Stimulated activated CD8-positive, alpha-beta memory T cell treated with anti-CD3 and anti-CD28 coated beads, Interleukin-7, amount 100 ng/mL, for 1 hour (primary cell): ENCODE measurements around the gene CUZD1.

ENCODE experiments used
- DNase-seq, 2 donors: peaks; one replicate each; pipeline ENCODE4 v3.0.0-alpha.2; 2020; ENCODE audit warnings: low read depth in 2 of 2

CUZD1 gene

DNA sequence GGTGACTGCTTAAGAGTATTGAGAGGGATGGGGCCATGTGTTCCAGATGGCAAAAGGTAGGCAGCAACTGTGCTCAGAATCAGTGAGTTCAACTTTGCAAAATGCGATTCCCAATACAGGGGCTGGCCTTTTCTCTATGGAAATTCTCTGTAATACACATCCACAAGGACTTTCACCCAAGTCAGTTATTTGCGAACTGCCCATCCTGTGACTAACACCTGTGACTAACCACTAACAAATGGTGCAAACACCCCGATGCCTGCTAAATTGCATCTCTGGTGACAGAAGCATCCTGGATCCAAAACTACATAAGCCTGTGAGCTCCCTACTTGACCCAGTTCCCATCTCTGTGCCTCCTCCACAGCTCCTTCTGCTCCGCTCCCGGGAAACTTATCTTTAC, 9.0 kb upstream of the CUZD1 start:
- no peak for DNase-seq

DNA sequence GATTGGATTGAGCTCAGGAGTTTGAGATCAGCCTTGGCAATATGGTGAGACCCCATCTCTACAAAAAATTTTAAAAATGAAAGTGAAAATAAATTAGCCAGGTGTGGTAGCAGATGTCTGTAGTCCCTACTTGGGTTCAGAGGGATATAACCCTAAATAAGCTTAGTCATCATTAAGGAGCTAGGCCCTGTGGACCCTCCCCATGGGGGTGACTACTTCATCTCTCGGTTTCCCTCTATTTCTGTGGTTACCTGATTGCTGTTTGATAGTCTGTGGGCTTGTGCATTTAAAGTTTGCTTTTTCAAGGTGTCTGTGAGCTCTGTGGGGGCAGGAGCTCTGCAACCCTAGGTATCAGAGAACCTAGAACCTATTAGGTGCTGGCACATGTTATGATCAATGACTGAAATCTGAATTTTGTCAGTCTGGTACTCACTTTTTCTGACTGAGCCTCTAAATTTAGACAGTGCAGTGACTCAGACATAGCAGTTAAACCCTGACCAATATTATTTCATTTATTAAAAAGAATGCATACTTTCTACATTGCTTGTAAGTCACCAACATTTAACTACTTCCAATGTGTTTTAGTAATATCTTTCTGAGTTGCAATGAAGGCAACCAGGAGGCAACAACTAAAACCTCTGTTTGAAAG, 8.1 kb upstream of the CUZD1 start:
- no peak for DNase-seq

DNA sequence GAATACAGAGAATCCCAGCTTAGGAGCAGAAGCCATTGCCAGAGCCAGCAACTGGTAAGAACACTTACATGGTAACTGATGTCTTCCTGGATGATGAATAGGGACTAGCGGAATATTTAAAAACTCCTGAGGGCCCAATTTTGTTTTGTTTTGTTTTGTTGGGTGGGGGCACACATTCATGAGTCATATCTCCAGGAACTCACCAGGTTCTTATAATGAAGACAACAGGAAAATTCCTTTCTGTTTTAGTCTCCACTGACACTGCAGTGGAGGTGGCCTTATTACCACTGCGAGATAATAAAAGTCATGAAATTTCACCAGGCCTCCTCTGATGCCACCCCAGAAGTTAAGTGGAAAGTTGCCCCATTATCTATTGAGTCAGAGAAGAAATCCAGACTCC, 6.6 kb upstream of the CUZD1 start:
- DNase-seq: no peak

DNA sequence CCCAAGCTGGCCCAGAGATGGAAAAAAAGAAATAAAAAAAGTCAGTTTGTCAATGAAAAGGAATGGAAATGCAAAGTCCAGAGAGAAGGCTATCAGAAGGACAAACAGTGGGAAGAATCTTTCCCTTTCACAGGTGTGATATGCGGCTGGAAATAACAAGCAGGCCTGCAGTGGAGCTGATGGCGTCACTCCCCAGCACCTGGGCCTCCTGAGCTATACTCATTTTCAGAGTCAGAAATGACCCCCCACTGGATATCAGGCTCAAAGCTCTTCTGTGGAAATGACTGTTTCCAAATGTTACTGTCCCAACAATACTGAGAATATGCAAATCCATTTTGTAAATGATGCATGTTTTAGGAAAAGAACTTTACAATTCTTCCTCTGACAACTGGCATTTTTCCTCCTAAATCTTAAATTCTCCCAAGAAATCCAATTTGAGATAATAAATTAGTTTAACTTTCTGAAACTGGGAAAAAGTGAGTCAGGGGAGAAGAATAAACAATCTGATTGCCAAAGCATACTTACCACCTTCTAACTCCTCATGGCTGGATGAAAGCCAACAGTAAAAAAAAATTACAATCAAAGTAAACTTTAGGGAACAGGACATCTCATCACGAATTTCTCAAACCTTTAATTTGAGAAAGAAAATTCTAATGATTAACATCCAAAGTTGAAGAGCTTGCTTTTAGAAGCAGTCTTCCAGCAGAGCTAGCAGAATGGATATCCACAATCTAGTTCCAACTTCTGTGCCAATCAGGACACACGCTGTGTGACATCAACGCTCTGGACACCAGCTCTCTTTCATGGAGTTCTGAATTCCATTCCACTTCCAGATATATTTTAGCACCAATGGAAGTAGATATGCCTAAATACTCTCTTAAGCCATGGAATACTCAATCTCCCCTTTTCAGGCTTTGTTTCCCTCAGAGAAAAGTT, 5.3 kb upstream of the CUZD1 start:
- DNase-seq: no peak

DNA sequence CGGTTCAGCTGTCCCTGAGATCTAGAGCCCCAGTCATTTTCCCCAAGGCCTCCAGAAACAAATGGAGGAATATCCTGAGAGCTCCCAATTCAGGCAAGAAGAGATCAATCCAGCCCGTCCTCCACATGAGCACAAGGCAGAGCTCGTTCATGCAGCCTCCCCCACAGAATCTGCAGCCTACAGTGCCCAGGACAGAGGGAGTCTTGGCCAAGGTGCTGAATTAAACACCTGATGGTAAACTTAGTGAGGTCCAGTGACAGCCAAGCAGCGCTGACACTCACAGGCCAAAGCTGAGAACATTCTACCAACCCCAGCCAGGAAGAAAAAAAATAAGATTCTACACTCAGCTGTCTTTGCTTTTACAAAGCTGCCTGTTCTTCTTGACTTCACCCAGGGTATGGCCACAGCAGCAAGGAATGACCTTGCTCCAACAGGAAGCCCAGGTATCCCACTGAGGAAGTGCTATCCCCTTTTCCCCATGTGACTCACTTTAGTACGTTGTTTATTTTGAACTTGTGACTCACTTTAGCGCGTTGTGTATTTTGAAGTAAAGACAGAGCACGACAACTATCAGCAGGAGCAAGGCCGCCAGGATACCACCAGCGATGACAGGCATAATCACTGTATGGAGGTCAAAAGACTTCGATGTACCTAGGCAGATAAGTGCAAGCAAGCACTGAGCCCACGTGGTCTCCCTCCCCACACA, 4.4 kb upstream of the CUZD1 start:
- no peak for DNase-seq

DNA sequence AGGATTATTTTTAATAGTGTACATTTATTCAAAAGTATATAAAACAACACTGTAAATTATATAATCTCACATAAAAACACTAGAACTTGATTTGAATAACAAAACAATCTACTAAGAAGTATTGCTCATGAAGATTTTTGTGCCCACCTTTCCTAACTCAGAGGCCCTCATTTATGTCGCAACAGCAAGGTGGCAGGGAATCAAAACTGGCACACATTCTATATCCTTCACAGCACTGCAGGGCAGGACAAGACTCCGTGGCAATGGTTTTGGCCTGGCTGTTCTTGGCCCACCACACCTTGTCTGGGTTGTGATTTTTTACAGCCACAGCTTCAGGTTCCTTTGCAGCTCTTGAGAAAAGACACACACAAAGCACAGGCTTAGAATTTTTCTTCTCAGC, 3.4 kb upstream of the CUZD1 start:
- no peak for DNase-seq

DNA sequence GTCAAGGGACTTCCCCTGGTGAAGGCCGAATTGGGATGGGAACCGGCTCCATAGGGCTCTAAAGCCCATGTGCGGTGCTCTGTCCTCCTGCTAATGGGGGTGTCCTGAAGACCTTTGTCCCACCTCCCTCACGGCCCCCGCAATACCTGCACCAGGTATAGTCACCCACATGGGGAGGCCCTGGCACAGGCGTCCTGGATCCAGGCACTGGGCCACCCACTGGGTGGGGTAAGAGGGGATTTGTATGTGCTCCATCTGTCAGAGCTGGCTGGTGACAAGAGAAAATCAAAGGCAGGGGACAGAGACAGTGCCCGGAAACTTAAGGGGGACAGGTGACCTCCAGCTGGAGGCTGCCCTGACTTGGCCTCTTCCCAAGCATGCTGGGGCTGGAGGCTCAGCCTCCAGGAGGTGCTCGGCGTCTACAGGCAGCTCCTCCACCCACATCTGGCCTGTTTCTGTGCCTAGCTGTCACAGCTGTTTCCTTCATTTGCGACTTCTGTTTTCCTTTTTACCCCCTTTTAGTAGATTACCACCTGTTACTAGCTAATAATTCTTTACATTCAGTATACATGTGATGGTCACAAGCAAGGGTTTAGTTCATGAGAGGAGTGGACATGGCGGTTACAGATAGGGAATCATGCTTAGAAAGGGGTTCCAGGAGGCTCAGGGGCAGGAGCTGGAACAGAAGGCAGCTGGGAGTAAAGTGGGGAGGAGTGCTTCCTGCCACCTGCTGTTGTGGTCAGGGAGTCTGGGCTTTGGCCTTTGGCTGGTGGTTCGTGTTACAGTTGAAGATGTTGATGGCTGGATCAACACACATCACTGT, 2.3 kb upstream of the CUZD1 start:
- no peak for DNase-seq

DNA sequence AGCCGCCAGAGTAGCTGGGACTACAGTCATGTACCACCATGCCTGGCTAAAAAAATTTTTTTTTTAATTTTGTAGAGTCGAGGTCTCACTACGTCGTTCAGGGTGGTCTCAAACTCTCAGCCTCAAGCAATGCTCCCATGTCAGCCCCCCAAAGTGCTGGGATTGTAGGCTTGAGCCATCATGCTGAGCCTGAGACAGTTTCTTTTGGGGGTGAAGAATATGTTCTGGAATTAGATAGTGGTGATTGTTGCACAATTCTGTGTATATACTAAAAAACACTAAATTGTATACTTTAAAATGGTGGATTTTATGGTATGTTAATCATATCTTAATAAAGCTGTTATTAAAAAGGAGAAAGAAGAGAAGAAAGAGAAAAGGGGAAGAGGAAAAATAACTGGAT, 1.5 kb downstream of the CUZD1 start:
- DNase-seq: no peak

DNA sequence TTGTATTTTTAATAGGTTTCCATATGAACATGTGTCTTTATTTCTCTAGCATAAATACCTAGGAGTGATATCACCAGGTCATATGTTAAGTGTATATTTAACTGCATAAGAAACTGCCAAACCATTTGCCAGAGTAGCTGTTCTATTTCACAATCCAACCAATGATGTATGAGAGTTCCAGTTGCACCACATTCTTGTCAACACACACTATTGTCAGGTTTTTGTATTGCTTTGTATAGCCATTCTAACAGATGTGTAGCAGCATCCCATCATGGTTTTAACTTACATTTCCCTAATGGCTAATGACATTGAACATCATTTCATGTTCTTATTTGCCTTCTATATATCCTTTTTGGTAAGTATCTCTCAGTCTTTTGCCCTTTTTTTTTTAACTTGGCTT, 4.1 kb downstream of the CUZD1 start:
- DNase-seq: no peak

DNA sequence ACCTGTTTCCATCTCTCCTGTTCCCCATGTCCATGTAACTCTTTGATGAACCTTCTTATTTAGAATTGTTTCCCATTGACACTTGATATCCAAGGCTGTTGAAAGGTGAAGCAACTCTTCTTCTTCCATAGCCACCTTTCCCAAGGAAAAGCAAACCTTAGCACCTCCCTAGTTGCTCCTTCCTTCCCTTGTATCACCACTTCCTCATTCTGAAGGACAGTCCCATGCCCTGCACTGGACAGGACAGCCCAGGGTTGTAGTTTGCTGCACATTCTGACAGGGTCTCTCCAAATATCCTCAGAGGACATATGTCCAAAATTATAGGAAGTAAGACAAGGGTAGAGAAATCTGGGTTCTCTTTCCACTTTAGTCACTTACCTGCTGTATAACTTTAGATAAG, 6.2 kb downstream of the CUZD1 start:
- no peak for DNase-seq

DNA sequence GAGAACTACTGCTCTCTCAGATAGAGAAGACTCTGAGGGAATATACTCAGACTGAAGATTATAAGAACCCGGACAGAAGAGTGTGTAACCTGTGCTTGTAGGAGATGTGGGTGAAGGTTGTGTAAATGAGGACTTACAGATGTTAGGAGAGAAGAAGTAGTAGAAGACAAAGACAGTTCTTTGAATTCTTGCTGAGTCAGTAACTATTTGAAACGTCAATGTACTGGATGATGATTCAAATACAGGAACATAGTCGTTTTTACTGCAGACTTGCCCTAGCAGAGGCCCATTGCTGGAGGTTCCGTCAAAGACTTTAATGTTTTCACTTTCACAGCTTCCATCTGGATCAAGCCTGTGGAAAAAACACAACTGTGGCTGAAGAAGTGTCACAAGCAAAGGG, 6.8 kb downstream of the CUZD1 start:
- DNase-seq: no peak

DNA sequence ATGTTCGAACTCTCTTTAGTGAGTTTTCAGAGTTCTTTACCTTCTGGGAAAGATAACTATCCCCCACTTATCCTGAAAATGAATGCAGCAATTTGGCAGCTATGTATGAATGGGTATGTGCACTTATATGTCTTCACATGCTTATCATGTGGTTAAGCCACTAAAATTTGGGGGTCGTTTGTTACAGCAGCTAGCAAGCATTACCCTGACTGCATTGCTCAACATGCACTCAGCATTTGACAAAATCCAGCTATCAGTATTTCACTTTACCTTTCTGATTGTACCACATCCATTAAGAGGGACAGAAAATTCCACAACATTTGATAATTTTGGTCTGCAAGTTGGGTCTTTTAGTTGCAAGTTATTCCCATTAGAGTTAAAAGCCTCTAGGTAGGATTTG, 9.7 kb downstream of the CUZD1 start:
- no peak for DNase-seq

DNA sequence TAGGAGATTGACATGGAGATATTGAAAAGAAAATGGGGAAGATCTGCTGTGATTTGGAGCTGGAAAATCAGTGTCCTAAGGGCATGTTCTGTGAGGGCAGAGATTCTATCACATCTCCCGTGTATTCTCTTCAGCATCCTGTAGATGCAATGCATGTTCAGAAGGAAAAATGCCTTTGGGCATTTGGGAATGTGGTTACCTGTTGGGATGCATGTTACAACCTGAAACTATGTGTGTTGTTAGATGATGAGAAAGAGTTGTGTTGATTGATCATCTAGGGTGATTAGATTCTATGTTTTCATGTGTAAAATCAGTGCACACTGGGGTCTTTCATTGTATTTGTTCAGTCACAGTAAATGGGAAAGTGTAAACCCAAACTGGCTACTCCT, 14.7 kb downstream of the CUZD1 start:
- no peak for DNase-seq

DNA sequence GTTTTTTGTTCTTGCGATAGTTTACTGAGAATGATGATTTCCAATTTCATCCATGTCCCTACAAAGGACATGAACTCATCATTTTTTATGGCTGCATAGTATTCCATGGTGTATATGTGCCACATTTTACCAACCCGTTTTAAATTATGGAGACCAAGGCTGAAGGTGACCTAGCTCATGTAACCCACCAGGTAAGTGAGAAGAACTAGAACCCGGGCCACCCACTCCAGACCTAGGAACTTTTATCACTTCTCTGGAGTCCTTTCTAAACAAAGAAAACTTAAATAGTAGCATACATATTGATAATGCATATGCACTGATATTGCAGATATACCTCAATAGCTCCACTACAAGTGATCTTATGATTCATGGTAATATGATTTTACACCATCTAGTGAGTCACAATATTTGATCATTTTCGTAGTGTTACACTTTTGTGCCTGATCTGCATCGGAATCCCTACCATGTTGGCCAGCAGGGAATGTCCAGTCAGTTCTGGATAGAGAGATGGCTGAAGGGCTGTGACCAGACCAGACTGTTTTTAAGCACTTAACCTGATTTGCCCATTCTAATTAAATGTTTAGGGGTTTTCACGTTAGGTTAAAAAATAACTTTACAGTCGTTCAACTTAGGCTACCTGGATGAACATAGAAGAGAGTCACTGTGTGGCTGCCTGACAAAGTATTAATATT, 15.2 kb downstream of the CUZD1 start:
- DNase-seq: no peak

DNA sequence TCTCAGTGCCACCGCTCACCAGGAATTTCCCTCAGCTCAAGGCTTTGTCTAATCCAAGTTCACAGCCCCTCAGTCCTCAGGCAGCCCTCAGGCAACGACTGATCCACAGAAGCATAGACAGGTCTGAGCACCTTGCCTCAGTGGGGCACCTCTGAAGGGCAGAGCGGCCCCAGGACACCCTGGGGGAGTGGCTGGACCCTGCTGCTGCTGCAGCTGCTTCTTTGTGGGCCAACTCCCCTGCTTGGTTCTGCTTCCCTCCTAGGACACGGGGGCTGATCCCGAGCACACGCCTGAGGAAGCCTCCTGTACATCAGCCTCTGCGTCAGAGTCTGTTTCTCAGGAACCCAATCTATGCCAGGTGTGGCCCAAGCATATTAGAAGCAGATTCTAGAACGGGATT, 16.2 kb downstream of the CUZD1 start:
- DNase-seq: no peak

DNA sequence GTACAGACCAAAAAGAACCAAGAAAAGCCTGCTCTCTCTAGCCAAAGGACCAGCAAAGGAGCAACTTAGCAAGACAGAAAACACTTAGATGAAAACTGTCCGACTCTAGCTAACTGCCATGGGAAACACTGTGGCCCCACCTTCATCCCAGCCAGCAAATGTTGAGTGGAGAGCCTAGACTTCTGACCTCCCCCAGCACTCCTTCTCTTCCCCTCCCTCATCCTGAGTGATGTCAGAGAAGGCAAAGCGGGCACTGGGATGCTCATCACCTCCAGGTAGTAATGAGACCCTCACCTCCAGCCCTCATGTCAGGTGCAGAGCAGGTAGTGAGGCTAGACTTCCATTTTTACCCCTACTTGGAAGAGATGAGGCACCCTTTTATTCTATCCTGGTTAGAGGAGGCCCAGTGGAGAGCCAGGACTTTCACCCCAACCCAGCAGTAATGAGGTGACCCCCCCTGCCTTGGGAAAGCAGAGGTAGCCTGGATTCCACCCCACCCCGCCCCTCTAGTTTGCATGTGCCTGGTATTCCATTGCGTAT, 16.9 kb downstream of the CUZD1 start:
- DNase-seq: no peak

DNA sequence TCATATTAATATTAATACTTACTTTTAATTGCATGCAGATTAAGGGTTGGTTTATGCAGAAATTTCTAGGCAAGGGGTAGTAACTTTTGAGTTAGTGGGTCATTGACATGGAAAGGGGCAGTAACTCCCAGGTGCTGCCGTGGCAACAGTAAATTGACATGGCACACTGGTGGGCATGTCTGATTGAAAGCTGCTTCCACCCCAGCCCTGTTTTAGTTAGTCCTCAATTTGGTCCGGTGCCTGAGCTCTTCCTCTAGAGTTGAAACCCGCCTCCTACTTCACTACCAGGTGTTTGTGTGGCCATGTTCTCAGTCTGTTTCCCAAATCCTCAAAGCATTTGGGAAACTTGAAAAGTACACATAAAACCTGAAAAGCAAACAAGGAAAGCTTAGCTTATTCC, 18.4 kb downstream of the CUZD1 start:
- DNase-seq: no peak

DNA sequence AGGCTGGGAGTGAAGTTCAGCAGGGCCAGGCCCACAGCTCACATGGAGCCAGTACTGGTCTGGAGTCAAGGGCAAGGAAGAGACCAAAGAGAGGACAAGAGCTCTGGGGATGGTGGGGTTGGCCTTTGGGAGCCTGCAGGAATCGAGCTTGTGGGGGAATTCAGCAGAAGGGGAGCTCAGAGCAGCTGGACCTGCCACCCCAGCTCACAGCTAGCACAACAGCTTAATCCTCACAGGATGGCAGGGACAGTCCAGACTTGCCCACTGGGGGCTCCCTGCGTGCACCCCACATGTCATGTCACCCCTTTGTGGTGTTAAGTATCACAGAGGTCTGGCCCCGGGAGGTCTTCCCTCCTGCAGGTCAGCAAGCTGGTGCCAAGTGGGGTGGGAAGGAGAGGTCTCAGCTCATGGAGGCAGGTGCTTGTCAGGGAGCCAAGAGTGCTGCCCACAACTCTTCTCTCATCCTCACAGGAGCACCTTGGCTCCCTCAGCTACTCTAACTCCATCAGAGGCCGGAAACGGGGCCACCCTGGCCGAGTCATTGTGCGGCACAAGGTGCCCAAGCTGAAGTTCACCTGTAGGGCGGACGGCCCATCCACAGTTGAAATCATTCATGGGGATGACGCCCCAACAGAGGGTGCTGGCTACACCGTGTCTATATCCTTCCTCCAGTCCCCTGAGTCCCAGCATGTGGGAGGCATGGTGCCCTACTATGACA, 22.5 kb downstream of the CUZD1 start:
- no peak for DNase-seq

DNA sequence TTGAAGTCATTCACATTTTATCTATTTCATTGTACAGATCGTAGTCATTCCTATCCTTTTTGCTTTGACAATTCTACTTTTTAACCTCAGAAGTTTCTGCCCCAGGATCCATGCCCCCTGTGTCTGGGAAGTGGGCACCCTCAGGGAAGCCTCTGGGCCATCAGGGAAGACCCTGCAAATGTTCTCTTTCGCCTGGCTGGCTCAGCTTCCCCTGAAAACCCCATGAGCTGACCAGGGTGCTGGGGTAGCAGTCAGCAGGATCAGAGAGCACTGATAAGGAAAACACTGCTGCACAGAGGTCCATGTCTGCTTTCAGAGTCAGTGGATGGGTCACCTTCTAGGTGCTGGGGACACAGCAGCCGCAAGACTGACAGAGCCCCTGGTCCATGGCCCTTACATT, 23.8 kb downstream of the CUZD1 start:
- DNase-seq: no peak

DNA sequence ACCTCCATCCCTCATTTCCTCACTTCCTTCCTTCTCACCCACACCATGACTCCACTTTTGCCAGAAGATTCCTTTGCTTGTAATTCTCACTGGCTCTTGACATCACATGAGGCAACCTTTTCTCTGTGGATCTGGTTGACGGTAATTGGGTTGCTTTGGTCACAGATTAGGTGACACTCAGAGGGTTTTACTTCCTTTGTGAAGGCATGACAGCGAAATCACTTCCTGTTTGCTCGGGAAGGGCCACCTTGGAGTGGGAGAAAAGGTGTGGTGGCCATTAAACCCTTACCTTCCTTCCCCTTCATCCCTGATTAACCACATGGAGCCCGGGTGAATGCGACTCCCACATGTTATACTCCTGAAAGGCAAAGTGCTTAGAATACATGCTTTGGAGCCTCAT, 30.2 kb downstream of the CUZD1 start:
- no peak for DNase-seq
